SK-N-MC (cell line): ENCODE measurements around the gene SBF2.
"Not testable (repeated sequence)": the region's sequence is repeated elsewhere in the genome, so short reads cannot be mapped to it uniquely, and the experiment has no call there.

Experiments used
- DNase-seq: peaks from one replicate; pipeline ENCODE4 v3.0.0-alpha.2; 2011; ENCODE audit warnings: low read depth, low spot score
- H3K27ac ChIP-seq: fragments of 200-600 bp; sonication (generic); 2 replicates; pipeline ENCODE4 v1.5.1; 2016; ENCODE audit warnings: mixed run types
- H3K36me3 ChIP-seq: fragments of 200-600 bp; sonication (generic); 2 replicates; pipeline ENCODE4 v1.6.1; 2017; ENCODE audit warnings: antibody characterized with exemption, low read length, mixed read lengths; ENCODE audit not compliant: insufficient read depth
- H3K4me3 ChIP-seq: fragments of 200-600 bp; sonication (generic); 2 replicates; pipeline ENCODE4 v1.5.1; 2016
- H3K9ac ChIP-seq: fragments of 200-600 bp; sonication (generic); 2 replicates; pipeline ENCODE4 v1.8.0; 2017; ENCODE audit warnings: mixed run types, mixed read lengths; ENCODE audit not compliant: insufficient read length
- H3K9me3 ChIP-seq: fragments of 200-600 bp; sonication (generic); 2 replicates; pipeline ENCODE4 v1.6.1; 2017; ENCODE audit warnings: low read depth, mild to moderate bottlenecking, antibody characterized with exemption, low read length, moderate library complexity, mixed read lengths
- EZH2 ChIP-seq: fragments of 200-600 bp; sonication (generic); IDR thresholded peaks from one replicate; pipeline ENCODE4 v1.6.1; 2017; ENCODE audit warnings: antibody characterized with exemption
- FOXP2 ChIP-seq: optimal IDR thresholded peaks from 2 replicates; pipeline ENCODE3; 2011; ENCODE audit warnings: mild to moderate bottlenecking, moderate library complexity; ENCODE audit not compliant: insufficient read depth; ENCODE audit errors: extremely low read length, control extremely low read depth
- POLR2AphosphoS5 ChIP-seq: IDR thresholded peaks from 2 replicates; pipeline ENCODE4 v1.6.1; 2012; ENCODE audit warnings: mild to moderate bottlenecking, low read depth, low read length, borderline replicate concordance

SBF2 gene

GRCh38 chr11:10155793-10156490 lies 138.1 kb downstream of the SBF2 start:
- no peak for DNase-seq
- Histone ChIP-seq H3K9me3 (no peaks in the 10 kb centered on the region), H3K27ac (no peak overlapping the region), H3K4me3 (no peak overlapping the region), H3K36me3 (no peaks in the 10 kb centered on the region), H3K9ac (no peak overlapping the region)
- TF ChIP-seq FOXP2 (no peak), EZH2 (no peak), POLR2AphosphoS5 (no peak)

GRCh38 chr11:10150800-10151199 lies 143.2 kb downstream of the SBF2 start:
- no peaks in the 10 kb centered on the region for H3K36me3 ChIP-seq
- no peak for TF ChIP-seq FOXP2
- no peak for TF ChIP-seq EZH2
- no peak for TF ChIP-seq POLR2AphosphoS5
- no peak for DNase-seq

GRCh38 chr11:10149553-10149952 lies 144.5 kb downstream of the SBF2 start:
- no peaks in the 10 kb centered on the region for H3K9me3 ChIP-seq
- no peak overlapping the region for H3K27ac ChIP-seq
- no peaks in the 10 kb centered on the region for H3K36me3 ChIP-seq
- TF ChIP-seq EZH2 (no peak), POLR2AphosphoS5 (no peak), FOXP2 (no peak)
- H3K4me3 ChIP-seq = no peak overlapping the region
- no peak overlapping the region for H3K9ac ChIP-seq
- no peak for DNase-seq

More at GRCh38 chr11:10150800-10151199, 143.2 kb downstream of the SBF2 start:
- Histone ChIP-seq H3K27ac (no peak overlapping the region; the same call in 1 of the 2 replicates), H3K9me3 (no peaks in the 10 kb centered on the region), H3K4me3 (no peak overlapping the region), H3K9ac (no peak overlapping the region)

GRCh38 chr11:10147195-10147594 lies 146.8 kb downstream of the SBF2 start:
- no peak overlapping the region for H3K27ac ChIP-seq
- no peak overlapping the region for H3K4me3 ChIP-seq
- TF ChIP-seq FOXP2 (no peak), EZH2 (no peak), POLR2AphosphoS5 (no peak)
- H3K9me3 ChIP-seq = no peaks in the 10 kb centered on the region
- no peaks in the 10 kb centered on the region for H3K36me3 ChIP-seq
- DNase-seq = no peak
- no peak overlapping the region for H3K9ac ChIP-seq

GRCh38 chr11:10144954-10145353 lies 149.1 kb downstream of the SBF2 start:
- TF ChIP-seq EZH2 = no peak
- TF ChIP-seq POLR2AphosphoS5 = no peak
- no peak for TF ChIP-seq FOXP2

GRCh38 chr11:10139656-10140055 lies 154.4 kb downstream of the SBF2 start:
- Histone ChIP-seq H3K9ac (no peak overlapping the region), H3K36me3 (peaks cover 5% of the 10 kb centered on the region; the same call in 1 of the 2 replicates), H3K4me3 (no peak overlapping the region), H3K9me3 (no peaks in the 10 kb centered on the region), H3K27ac (no peak overlapping the region)
- DNase-seq = no peak
- TF ChIP-seq EZH2 (no peak), FOXP2 (no peak), POLR2AphosphoS5 (no peak)

More at GRCh38 chr11:10144954-10145353, 149.1 kb downstream of the SBF2 start:
- H3K27ac ChIP-seq = no peak overlapping the region
- no peaks in the 10 kb centered on the region for H3K36me3 ChIP-seq
- no peak overlapping the region for H3K9ac ChIP-seq
- no peak for DNase-seq
- no peaks in the 10 kb centered on the region for H3K9me3 ChIP-seq
- no peak overlapping the region for H3K4me3 ChIP-seq

- Histone ChIP-seq H3K36me3 (peaks cover 5% of the 10 kb centered on the region; the same call in 1 of the 2 replicates), H3K9ac (no peak overlapping the region), H3K4me3 (no peak overlapping the region), H3K9me3 (no peaks in the 10 kb centered on the region), H3K27ac (no peak overlapping the region)
- TF ChIP-seq EZH2 (no peak), FOXP2 (no peak), POLR2AphosphoS5 (no peak)
- no peak for DNase-seq
These were observed 154.9 kb downstream of the SBF2 start for GRCh38 chr11:10139143-10139542.

- Histone ChIP-seq H3K4me3 (no peak overlapping the region), H3K9me3 (no peaks in the 10 kb centered on the region), H3K36me3 (peaks cover 5% of the 10 kb centered on the region; the same call in 1 of the 2 replicates), H3K27ac (no peak overlapping the region), H3K9ac (no peak overlapping the region)
- no peak for TF ChIP-seq POLR2AphosphoS5
- no peak for TF ChIP-seq FOXP2
- no peak for DNase-seq
These were observed 159.0 kb downstream of the SBF2 start for GRCh38 chr11:10134975-10135481.

GRCh38 chr11:10134226-10134625 lies 159.8 kb downstream of the SBF2 start:
- not testable (repeated sequence) for H3K4me3 ChIP-seq, DNase-seq, H3K27ac ChIP-seq, H3K9ac ChIP-seq, H3K9me3 ChIP-seq, H3K36me3 ChIP-seq

- not testable (repeated sequence) for H3K9me3 ChIP-seq, DNase-seq, H3K27ac ChIP-seq, H3K36me3 ChIP-seq, H3K4me3 ChIP-seq, H3K9ac ChIP-seq
These were observed 160.8 kb downstream of the SBF2 start for GRCh38 chr11:10133251-10133650.
